Stimulated activated naive B cell treated with anti-CD40 and anti-IgM and Interleukin-4, amounts not matched to agents 10 μg/mL and 1 μg/mL and 100 μg/mL, for 72 hours (primary cell): Measurements from ENCODE around the gene PTEN.

Experiments
- ATAC-seq, 2 donors: fragments of 150-1000 bp; cut with Tn5 transposase; replicated peaks; 2 replicates each; pipeline ENCODE4 v1.10.0; 2021; ENCODE audit warnings: moderate library complexity in 1 of 2
- DNase-seq: peaks from one replicate; pipeline ENCODE4 v3.0.0; 2021
- H3K27ac Mint-ChIP-seq: one replicate; pipeline ENCODE4 v1.8.0; 2022; ENCODE audit warnings: mild to moderate bottlenecking, mixed read lengths
- H3K27me3 Mint-ChIP-seq, 2 donors: one replicate each; pipeline ENCODE4 v1.8.0; 2022; ENCODE audit warnings: mixed read lengths in 2 of 2
- H3K36me3 Mint-ChIP-seq, 2 donors: one replicate each; pipeline ENCODE4 v1.8.0; 2022; ENCODE audit warnings: mixed read lengths in 2 of 2, mild to moderate bottlenecking in 1 of 2
- H3K4me1 Mint-ChIP-seq, 2 donors: one replicate each; pipeline ENCODE4 v1.8.0; 2022; ENCODE audit warnings: mixed read lengths in 2 of 2, mild to moderate bottlenecking in 1 of 2
- H3K4me3 Mint-ChIP-seq, 2 donors: one replicate each; pipeline ENCODE4 v1.8.0; 2022; ENCODE audit warnings: mild to moderate bottlenecking in 2 of 2, mixed read lengths in 2 of 2, moderate library complexity in 1 of 2
- H3K9me3 Mint-ChIP-seq, 2 donors: one replicate each; pipeline ENCODE4 v1.8.0; 2022; ENCODE audit warnings: mixed read lengths in 2 of 2, mild to moderate bottlenecking in 1 of 2

PTEN gene

GRCh38 chr10:87930934-87931835 is 67.8 kb downstream of the PTEN start:
- DNase-seq, result no peak

GRCh38 chr10:87931836-87932230 is 68.4 kb downstream of the PTEN start:
- ATAC-seq (no peak), DNase-seq (no peak)
- H3K27ac Mint-ChIP-seq, result no peak overlapping the region
- H3K4me1 Mint-ChIP-seq, result peaks cover 18 to 37% of the 10 kb centered on the region in 2 donors
- H3K27me3 Mint-ChIP-seq, result no peaks in the 10 kb centered on the region
- H3K9me3 Mint-ChIP-seq, result no peaks in the 10 kb centered on the region
- H3K4me3 Mint-ChIP-seq, result no peak overlapping the region
- peaks cover 22 to 44% of the 10 kb centered on the region in 2 donors for H3K36me3 Mint-ChIP-seq

More at GRCh38 chr10:87930934-87931835, 67.8 kb downstream of the PTEN start:
- peak in 1 of 2 donors; percentile 53 for ATAC-seq
- Mint-ChIP-seq H3K27me3 (no peaks in the 10 kb centered on the region), H3K27ac (no peak overlapping the region), H3K4me3 (no peak overlapping the region), H3K36me3 (peaks cover 22 to 44% of the 10 kb centered on the region in 2 donors), H3K4me1 (peaks cover 20 to 37% of the 10 kb centered on the region in 2 donors), H3K9me3 (no peaks in the 10 kb centered on the region)

- H3K27me3 Mint-ChIP-seq, result no peaks in the 10 kb centered on the region
- H3K36me3 Mint-ChIP-seq, result peaks cover 32 to 43% of the 10 kb centered on the region in 2 donors
- no peak overlapping the region for H3K4me3 Mint-ChIP-seq
- H3K4me1 Mint-ChIP-seq, result peaks cover 12 to 31% of the 10 kb centered on the region in 2 donors
- H3K9me3 Mint-ChIP-seq, result no peaks in the 10 kb centered on the region
- H3K27ac Mint-ChIP-seq, result no peak overlapping the region
- no peak for ATAC-seq
- DNase-seq, result no peak
Observed at GRCh38 chr10:87935290-87936141, 72.1 kb downstream of the PTEN start.

GRCh38 chr10:87940210-87940609 is 76.8 kb downstream of the PTEN start:
- H3K27ac Mint-ChIP-seq, result no peak overlapping the region
- peaks cover 40 to 49% of the 10 kb centered on the region in 2 donors for H3K36me3 Mint-ChIP-seq
- H3K4me3 Mint-ChIP-seq, result no peak overlapping the region
- H3K9me3 Mint-ChIP-seq, result no peaks in the 10 kb centered on the region
- H3K27me3 Mint-ChIP-seq, result no peaks in the 10 kb centered on the region
- ATAC-seq, result no peak
- H3K4me1 Mint-ChIP-seq, result peaks cover 8 to 44% of the 10 kb centered on the region in 2 donors
- DNase-seq, result no peak

- Mint-ChIP-seq H3K9me3 (no peaks in the 10 kb centered on the region), H3K4me1 (peaks cover 4 to 35% of the 10 kb centered on the region in 2 donors), H3K4me3 (no peak overlapping the region), H3K27me3 (no peaks in the 10 kb centered on the region), H3K27ac (no peak overlapping the region), H3K36me3 (peaks cover 31 to 39% of the 10 kb centered on the region in 2 donors)
- DNase-seq, result no peak
- no peak for ATAC-seq
Observed at GRCh38 chr10:87942884-87943527, 79.6 kb downstream of the PTEN start.

- H3K27ac Mint-ChIP-seq, result no peak overlapping the region
- DNase-seq (no peak), ATAC-seq (no peak)
- H3K4me1 Mint-ChIP-seq, result peaks cover 2 to 21% of the 10 kb centered on the region in 2 donors
- peaks cover 21 to 34% of the 10 kb centered on the region in 2 donors for H3K36me3 Mint-ChIP-seq
- H3K9me3 Mint-ChIP-seq, result no peaks in the 10 kb centered on the region
- no peak overlapping the region for H3K4me3 Mint-ChIP-seq
- no peaks in the 10 kb centered on the region for H3K27me3 Mint-ChIP-seq
Observed at GRCh38 chr10:87945984-87946383, 82.6 kb downstream of the PTEN start.

GRCh38 chr10:87952612-87953011 is 89.2 kb downstream of the PTEN start:
- H3K4me1 Mint-ChIP-seq, result peaks cover 9 to 10% of the 10 kb centered on the region in 2 donors
- H3K27ac Mint-ChIP-seq, result no peak overlapping the region
- no peak overlapping the region for H3K4me3 Mint-ChIP-seq
- ATAC-seq, result no peak
- no peak for DNase-seq
- no peaks in the 10 kb centered on the region for H3K27me3 Mint-ChIP-seq
- H3K36me3 Mint-ChIP-seq, result peaks cover 13 to 34% of the 10 kb centered on the region in 2 donors
- H3K9me3 Mint-ChIP-seq, result no peaks in the 10 kb centered on the region

GRCh38 chr10:87956055-87956454 is 92.6 kb downstream of the PTEN start:
- no peaks in the 10 kb centered on the region for H3K9me3 Mint-ChIP-seq
- DNase-seq, result no peak
- peaks cover 7 to 10% of the 10 kb centered on the region in 2 donors for H3K4me1 Mint-ChIP-seq
- no peak overlapping the region for H3K27ac Mint-ChIP-seq
- H3K27me3 Mint-ChIP-seq, result no peaks in the 10 kb centered on the region
- H3K36me3 Mint-ChIP-seq, result peaks cover 17 to 37% of the 10 kb centered on the region in 2 donors
- ATAC-seq, result no peak
- no peak overlapping the region for H3K4me3 Mint-ChIP-seq

- Mint-ChIP-seq H3K4me1 (peaks cover 13 to 15% of the 10 kb centered on the region in 2 donors), H3K9me3 (no peaks in the 10 kb centered on the region), H3K4me3 (no peak overlapping the region), H3K36me3 (peaks cover 25 to 40% of the 10 kb centered on the region in 2 donors), H3K27ac (no peak overlapping the region), H3K27me3 (no peaks in the 10 kb centered on the region)
- no peak for DNase-seq
- no peak for ATAC-seq
Observed at GRCh38 chr10:87957702-87958101, 94.3 kb downstream of the PTEN start.

- Mint-ChIP-seq H3K4me1 (peaks cover 9 to 14% of the 10 kb centered on the region in 2 donors), H3K27ac (no peak overlapping the region), H3K36me3 (peaks cover 29 to 40% of the 10 kb centered on the region in 2 donors), H3K4me3 (no peak overlapping the region), H3K9me3 (peaks cover 0 to 2% of the 10 kb centered on the region in 2 donors), H3K27me3 (no peaks in the 10 kb centered on the region)
- ATAC-seq (no peak), DNase-seq (no peak)
Observed at GRCh38 chr10:87960230-87960629, 96.8 kb downstream of the PTEN start.

GRCh38 chr10:87961314-87961713 is 97.9 kb downstream of the PTEN start:
- Mint-ChIP-seq H3K4me1 (peaks cover 6 to 10% of the 10 kb centered on the region in 2 donors), H3K4me3 (no peak overlapping the region), H3K36me3 (peaks cover 26 to 39% of the 10 kb centered on the region in 2 donors), H3K27ac (peak overlapping the region; percentile 38), H3K27me3 (no peaks in the 10 kb centered on the region), H3K9me3 (peaks cover 0 to 2% of the 10 kb centered on the region in 2 donors)
- DNase-seq, result no peak
- no peak for ATAC-seq

GRCh38 chr10:87966459-87966858 is 103.0 kb downstream of the PTEN start:
- DNase-seq (no peak), ATAC-seq (no peak)
- Mint-ChIP-seq H3K4me1 (peaks cover 4% of the 10 kb centered on the region in 2 donors), H3K27me3 (no peaks in the 10 kb centered on the region), H3K27ac (no peak overlapping the region), H3K36me3 (peaks cover 17 to 27% of the 10 kb centered on the region in 2 donors), H3K4me3 (no peak overlapping the region), H3K9me3 (peaks cover 0 to 2% of the 10 kb centered on the region in 2 donors)

- Mint-ChIP-seq H3K4me1 (peaks cover 8 to 28% of the 10 kb centered on the region in 2 donors), H3K36me3 (peaks cover 2 to 4% of the 10 kb centered on the region in 2 donors), H3K9me3 (peaks cover 0 to 2% of the 10 kb centered on the region in 2 donors), H3K27ac (no peak overlapping the region), H3K4me3 (no peak overlapping the region), H3K27me3 (no peaks in the 10 kb centered on the region)
- no peak for DNase-seq
- ATAC-seq, result no peak
Observed at GRCh38 chr10:87973635-87974034, 110.2 kb downstream of the PTEN start.

- Mint-ChIP-seq H3K27me3 (no peaks in the 10 kb centered on the region), H3K4me1 (peaks cover 8 to 28% of the 10 kb centered on the region in 2 donors), H3K4me3 (no peak overlapping the region), H3K27ac (no peak overlapping the region), H3K36me3 (peaks cover 2 to 4% of the 10 kb centered on the region in 2 donors), H3K9me3 (peaks cover 0 to 2% of the 10 kb centered on the region in 2 donors)
- ATAC-seq (no peak), DNase-seq (no peak)
Observed at GRCh38 chr10:87974130-87974529, 110.7 kb downstream of the PTEN start.
